TTC549 (cell line): ENCODE measurements around the gene SYCE3.
"Not testable (repeated sequence)": the region's sequence is repeated elsewhere in the genome, so short reads cannot be mapped to it uniquely, and the experiment has no call there.

Source experiments
- FAIRE-seq: peaks from 2 replicates; lab custom pipeline; 2012; peaks lifted over from hg19 to GRCh38; lab: Jason Lieb, UNC

SYCE3 gene

DNA sequence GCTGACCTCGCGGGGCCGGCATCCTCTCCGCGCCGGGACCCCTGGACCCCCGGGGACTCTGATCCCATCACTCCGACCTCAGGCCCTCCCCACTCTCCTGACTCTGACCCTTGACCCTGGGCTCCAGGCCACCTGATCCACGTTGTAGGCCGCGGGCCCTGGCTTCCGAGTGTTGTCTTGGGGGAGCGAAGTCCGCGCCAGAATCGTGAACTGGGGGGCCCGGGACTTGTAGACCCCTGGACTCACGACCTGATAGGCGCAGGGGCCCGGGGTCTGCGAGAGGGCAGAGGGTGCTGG, 32.2 kb downstream of the SYCE3 start:
- no peak for FAIRE-seq

- FAIRE-seq: no peak
Measured at GRCh38 chr22:50529897-50530579, 32.7 kb downstream of the SYCE3 start, which contains the start of gene TYMP. Gene TYMP, minus strand, starts transcription at chr22:50530012. Its CDS starts 303 bp downstream, at chr22:50529709.

DNA sequence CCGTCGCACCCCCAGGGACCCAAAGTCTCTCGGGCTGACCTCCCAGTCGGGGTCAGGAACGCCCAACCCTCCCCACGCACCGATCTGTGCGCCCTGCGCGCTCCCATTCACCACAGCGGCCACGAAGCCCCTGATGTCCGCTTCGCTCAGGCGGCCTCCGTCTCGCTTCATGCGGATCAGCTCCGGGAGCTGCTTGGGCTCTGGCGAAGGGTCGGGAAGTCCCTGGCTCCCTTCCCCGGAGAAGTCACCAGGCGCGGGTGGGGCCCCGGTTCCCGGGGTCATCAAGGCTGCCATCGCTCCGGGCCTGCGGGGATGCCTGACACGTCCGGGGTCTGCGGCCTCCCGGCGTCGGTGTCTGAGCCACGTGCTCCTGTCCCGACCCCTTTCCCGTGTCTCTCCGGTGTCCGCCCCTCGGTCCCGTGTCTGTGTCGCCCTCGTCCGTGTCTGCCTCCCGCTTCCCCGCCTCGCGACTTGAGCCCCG, 33.3 kb downstream of the SYCE3 start:
- no peak for FAIRE-seq

DNA sequence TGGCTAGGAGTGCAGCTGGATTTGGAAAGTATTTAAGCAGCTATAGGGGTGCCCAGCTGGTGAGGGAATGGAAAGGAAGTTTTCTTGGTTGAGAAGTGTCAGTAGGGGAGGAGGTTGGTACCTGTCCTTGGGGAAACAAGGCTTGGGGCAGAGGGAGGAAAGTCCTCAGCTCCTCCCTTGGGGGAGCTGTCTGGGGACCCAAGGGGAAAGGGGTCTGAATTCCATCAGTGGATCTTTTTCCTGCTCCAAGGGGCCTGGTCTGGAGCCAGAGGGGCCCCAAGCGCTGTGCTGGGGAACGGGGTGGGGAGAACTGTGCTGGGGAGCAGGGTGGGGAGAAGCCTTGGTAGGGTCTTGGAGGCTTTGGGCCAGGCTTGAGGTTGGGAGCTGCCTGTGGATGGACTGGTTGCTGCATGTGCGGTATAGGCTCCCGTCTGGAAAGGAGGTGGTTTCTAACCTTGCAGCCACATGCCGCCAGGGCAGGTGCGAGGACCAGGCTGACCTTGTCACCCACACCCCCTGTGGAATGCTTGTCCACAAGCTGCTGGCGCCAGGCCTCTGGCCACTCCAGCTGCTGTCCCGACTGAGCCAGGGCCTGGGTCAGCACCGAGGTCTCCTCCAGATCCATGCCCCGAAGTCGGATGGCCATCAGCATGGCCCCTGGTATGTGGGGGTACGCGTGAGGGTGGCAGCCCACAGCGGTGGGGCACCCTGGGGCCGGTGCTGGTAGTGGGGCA, 33.9 kb downstream of the SYCE3 start:
- FAIRE-seq: no peak

DNA sequence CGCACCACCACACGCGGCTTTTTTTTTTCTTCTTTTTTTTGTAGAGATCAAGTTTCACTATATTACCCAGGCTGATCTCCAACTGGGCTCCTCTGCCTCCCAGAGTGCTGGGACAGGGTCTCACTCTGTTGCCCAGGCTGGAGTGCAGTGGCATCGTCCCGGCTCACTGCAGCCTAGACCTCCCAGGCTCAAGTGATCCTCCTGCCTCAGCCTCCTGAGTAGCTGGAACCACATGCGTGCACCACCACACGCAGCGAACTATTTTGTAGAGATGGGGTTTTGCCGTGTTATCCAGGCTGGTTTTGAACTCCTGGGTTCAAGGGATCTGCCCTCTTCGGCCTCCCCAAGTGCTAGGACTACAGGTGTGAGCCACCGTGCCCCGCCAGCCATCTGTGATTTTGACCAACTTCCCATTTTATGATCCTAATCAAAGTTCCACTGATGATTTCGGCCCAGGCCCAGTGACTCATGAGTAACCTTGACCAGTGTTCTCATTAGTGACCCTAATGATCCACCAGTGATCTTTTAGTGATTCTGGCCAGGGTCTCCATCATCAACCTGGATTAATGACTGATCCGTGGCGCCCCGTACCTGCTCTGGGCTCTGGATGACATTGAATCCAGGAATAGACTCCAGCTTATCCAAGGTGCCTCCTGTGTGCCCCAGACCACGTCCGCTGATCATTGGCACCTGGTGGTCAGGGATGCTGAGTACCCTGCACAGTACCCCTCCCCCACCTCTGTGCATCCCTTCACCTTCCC, 34.6 kb downstream of the SYCE3 start:
- no peak for FAIRE-seq

- no peak for FAIRE-seq
Measured at GRCh38 chr22:50526834-50527801, 35.6 kb downstream of the SYCE3 start.

- no peak for FAIRE-seq
Measured at GRCh38 chr22:50526108-50526833, 36.4 kb downstream of the SYCE3 start.

- no peak for FAIRE-seq
Measured at GRCh38 chr22:50525858-50526107, 36.9 kb downstream of the SYCE3 start.

GRCh38 chr22:50525104-50525857, 37.4 kb downstream of the SYCE3 start, which contains the start of gene SCO2:
Gene SCO2, minus strand, starts transcription at chr22:50525598. Its CDS starts 1,187 bp downstream, at chr22:50524411.
- FAIRE-seq: peak; percentile 37

GRCh38 chr22:50524676-50525103, 38.0 kb downstream of the SYCE3 start:
- no peak for FAIRE-seq

DNA sequence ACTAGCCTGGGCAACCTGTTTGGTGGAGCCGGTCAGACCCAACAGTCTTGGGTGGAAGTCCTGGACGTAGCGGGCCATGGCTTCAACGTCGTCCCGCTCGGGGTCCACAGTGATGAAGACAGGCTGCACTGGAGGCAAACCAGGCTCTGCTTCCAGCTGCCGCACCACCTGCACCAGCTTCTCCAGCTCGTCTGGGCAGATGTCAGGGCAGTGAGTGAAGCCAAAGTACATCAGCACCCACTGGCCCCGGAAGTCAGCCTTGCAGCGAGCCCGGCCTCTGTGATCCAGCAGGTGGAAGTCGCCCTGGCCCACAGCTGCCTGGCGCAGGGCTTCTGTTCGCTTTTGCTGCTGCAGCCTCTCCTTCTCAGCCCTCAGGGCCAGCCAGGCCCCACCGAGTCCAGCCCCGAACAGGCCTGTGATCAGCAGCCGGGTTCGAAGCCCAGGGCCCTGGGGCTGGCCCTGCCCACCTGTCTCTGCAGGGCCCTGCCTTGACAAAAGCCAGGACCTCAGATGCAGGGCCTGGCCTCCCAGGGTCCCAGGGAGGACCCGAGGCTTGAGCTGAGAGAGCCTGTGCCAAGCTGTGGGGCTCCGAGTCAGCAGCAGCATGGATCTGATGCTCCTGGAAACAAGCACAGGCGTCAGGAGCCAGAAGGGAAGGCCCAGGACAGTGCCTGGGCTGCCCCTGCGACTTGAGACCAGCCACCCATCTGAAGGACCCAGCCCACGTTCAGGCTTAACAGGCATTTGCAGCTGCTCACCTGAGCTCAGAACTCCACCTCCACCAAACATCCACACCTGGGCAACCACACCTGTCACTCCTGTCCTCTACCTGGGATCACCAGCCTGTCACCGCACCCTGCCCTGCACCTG, 38.7 kb downstream of the SYCE3 start:
- no peak for FAIRE-seq

DNA sequence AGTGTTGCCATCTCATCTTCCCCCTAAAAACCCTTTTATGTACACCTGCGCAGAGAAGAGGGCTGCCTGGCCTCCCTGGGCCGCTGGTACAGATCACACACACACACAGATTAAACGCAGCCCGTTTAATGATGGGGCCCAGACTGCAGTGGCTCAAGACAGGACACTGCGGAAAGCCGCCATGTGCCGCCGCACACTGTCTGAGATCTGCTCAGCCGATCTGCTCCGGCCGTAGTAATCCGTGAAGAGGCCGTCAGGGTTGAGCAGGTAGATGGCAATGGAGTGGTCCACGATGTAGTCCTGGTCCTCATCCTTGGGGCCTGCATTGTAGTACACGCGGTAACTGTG, 39.3 kb downstream of the SYCE3 start:
- no peak for FAIRE-seq

DNA sequence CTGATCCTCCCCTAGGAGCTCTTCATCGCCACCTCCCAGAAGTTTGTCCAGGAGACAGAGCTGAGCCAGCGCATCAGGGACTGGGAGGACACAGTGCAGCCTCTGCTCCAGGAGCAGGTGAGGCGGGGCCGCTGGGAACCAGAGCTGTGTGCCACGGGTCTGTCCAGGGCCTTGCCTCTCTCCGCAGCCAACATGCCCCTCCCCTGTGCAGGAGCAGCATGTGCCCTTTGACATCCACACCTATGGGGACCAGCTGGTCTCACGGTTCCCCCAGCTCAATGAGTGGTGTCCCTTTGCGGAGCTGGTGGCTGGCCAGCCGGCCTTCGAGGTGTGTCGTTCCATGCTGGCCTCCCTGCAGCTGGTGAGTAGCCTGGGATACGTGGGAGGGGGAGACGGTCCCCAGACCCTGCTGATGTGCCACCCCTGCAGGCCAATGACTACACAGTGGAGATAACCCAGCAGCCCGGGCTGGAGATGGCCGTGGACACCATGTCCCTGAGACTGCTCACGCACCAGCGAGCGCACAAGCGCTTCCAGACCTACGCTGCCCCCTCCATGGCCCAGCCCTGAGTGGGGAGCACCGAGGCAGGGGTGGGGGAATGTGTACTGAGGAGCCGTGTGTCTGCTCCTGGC, 39.8 kb downstream of the SYCE3 start:
- no peak for FAIRE-seq

- FAIRE-seq: no peak
Measured at GRCh38 chr22:50522208-50522805, 40.4 kb downstream of the SYCE3 start.

GRCh38 chr22:50521710-50522109, 41.0 kb downstream of the SYCE3 start:
- no peak for FAIRE-seq

- no peak for FAIRE-seq
Measured at GRCh38 chr22:50520826-50521453, 41.8 kb downstream of the SYCE3 start.

GRCh38 chr22:50520184-50520583, 42.5 kb downstream of the SYCE3 start:
- FAIRE-seq: not testable (repeated sequence)

- FAIRE-seq: no peak
Measured at GRCh38 chr22:50519151-50519550, 43.6 kb downstream of the SYCE3 start.
